A673 (cell line): ENCODE results near the gene SLC5A1.

ENCODE experiments used
- CTCF ChIP-seq: fragments of 300-800, 200-600 bp; sonication (generic); conservative IDR thresholded peaks from 2 replicates; pipeline ENCODE4 v1.5.1; 2017; ENCODE audit warnings: low read depth, mild to moderate bottlenecking, antibody characterized with exemption, low read length, moderate library complexity, mixed read lengths
- EZH2 ChIP-seq: fragments of 200-600 bp; sonication (generic); IDR thresholded peaks from 2 replicates; pipeline ENCODE4 v1.6.1; 2017; ENCODE audit warnings: borderline replicate concordance, low read depth, mild to moderate bottlenecking, mixed read lengths, antibody characterized with exemption, low read length; ENCODE audit not compliant: poor library complexity, severe bottlenecking

- no peak for TF ChIP-seq EZH2
- no peak for TF ChIP-seq CTCF
These were observed 22.9 kb upstream of the SLC5A1 start for GRCh38 chr22:32020117-32020516.
